ENCODE measurements around the gene CHST9. TPM values are rescaled to one million over a fixed set of nuclear protein-coding genes. Genes with fewer than 3 reads are reported as not detected.
A peak's percentile ranks its signal among the peaks of the same experiment; 100 is the strongest.

CHST9 gene
- total and polyA plus RNA-seq, 10 of the 15 experiments (the other 5 are each of a cell fraction or from before 2014, with no cell fraction given) = 0.34 TPM; not detected in 9

DNA sequence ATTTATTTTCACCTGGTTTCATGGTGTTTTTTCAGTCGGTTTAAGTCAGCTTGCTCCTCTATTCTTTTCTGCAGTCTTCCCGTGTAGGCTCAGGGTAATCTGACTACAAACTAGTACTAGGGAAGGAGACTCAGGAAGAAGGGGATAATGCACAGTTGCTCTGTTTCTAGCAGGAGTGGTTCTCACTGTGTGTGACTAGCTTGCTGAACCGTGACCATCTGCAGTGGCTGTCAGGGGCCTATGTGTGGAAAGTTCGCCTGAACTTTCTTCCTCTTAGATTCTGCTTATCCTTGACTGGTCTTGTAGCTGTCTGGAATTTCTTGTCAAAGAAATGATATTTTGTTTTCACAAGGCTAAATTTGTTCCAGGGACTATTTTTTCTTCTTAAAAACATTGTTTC is 273.3 kb downstream of the CHST9 start:
- RAD21 ChIA-PET (ENCODE audit: unreplicated experiment) = no interaction called here
- Histone ChIP-seq H3K27me3 (replicated peaks in 1 of 2; ENCODE audit: control insufficient read depth in 2 of 2, insufficient read depth in 2 of 2, low read length in 1 of 2) (no peaks in the 10 kb centered on the region), H3K4me3 (no peak overlapping the region), H3K36me3 (ENCODE audit: control insufficient read depth in 2 of 2, insufficient read depth in 2 of 2, low read length in 1 of 2) (no peaks in the 10 kb centered on the region), H3K4me2 (ENCODE audit: control insufficient read depth, insufficient read depth) (no peak overlapping the region), H3K27ac (ENCODE audit: control insufficient read depth, insufficient read depth) (no peak overlapping the region), H2AFZ (ENCODE audit: control insufficient read depth, low read depth, low read length) (no peak overlapping the region), H3K79me2 (ENCODE audit: control insufficient read depth, insufficient read depth, low read length) (no peaks in the 10 kb centered on the region), H3K9me3 (replicated peaks; ENCODE audit: control insufficient read depth, insufficient read depth, low read length) (no peaks in the 10 kb centered on the region), H3K9ac (ENCODE audit: control insufficient read depth, insufficient read depth, low read length) (no peak overlapping the region; the same call in 1 of the 2 replicates), H4K20me1 (ENCODE audit: control insufficient read depth, insufficient read depth) (no peaks in the 10 kb centered on the region), H3K4me1 (ENCODE audit: control insufficient read depth, insufficient read depth, low read length) (no peaks in the 10 kb centered on the region)
- SMC1A ChIA-PET (ENCODE audit: uncharacterized antibody, unreplicated experiment) = interaction anchor here (0.7 to 1.1 kb wide), 3 partner anchors 12 to 56 kb away, joined by 3 to 6 read pairs (median 3); no protein-coding TSS in a partner anchor
- FAIRE-seq = no peak
- ATAC-seq = no peak
- TF ChIP-seq BCL11A (IDR thresholded peaks at IDR 0.05; ENCODE audit: low read depth, low read length) = no peak
- peak; percentile 87 for TF ChIP-seq PAX5 (IDR thresholded peaks at IDR 0.05; ENCODE audit: borderline replicate concordance, low read depth, low read length)
- TF ChIP-seq CEBPZ (IDR thresholded peaks at IDR 0.05; ENCODE audit: low read depth, low read length) = no peak
- TF ChIP-seq NFXL1 (IDR thresholded peaks at IDR 0.05; ENCODE audit: borderline replicate concordance) = no peak
- TF ChIP-seq IRF5 (IDR thresholded peaks at IDR 0.05; ENCODE audit: borderline replicate concordance) = no peak
- intact Hi-C loops (cut with micrococcal nuclease; ENCODE audit: unreplicated experiment) (no loop called here), in situ Hi-C loops (cut with MboI) (loop anchor here (10.0 kb wide), 1 partner anchor 63 kb away; no protein-coding TSS in a partner anchor)
- CTCF ChIA-PET = no interaction called here
- POLR2A ChIA-PET = no interaction called here
- DNase-seq (ENCODE audit: low read depth, low spot score) = no peak
- 26% methylated on average over 4 of the region's 4 CpGs for WGBS (ENCODE audit: insufficient coverage, insufficient replicate concordance, low lambda C conversion rate, missing lambda C conversion rate)
- BruUV-seq (replicated peaks) = no TSS peak

All from GM12878 (cell line).